Neural progenitor cell (in vitro differentiated cells): ENCODE data around the gene HBD. TPM values are rescaled to one million over a fixed set of nuclear protein-coding genes. Genes with fewer than 3 reads are reported as not detected.

Experiments
- DNase-seq: peaks from one replicate; pipeline ENCODE4 v3.0.0-alpha.2; 2016; ENCODE audit warnings: low spot score
- H2AFZ ChIP-seq: fragments of 200-600 bp; sonication (generic); replicated peaks from 2 replicates; pipeline ENCODE4 v1.6.1; 2016; ENCODE audit warnings: antibody characterized with exemption
- H3F3A ChIP-seq: fragments of 200-600 bp; sonication (generic); 2 replicates; pipeline ENCODE4 v1.6.1; 2016; ENCODE audit warnings: antibody characterized with exemption, low read depth
- H3K27ac ChIP-seq: fragments of 200-600 bp; sonication (generic); 2 replicates; pipeline ENCODE4 v1.5.1; 2016; ENCODE audit warnings: mild to moderate bottlenecking
- H3K27me3 ChIP-seq: fragments of 200-600 bp; sonication (generic); 2 replicates; pipeline ENCODE4 v1.6.1; 2016; ENCODE audit warnings: mild to moderate bottlenecking, moderate library complexity
- H3K36me3 ChIP-seq: fragments of 200-600 bp; sonication (generic); 2 replicates; pipeline ENCODE4 v1.5.1; 2016
- H3K4me1 ChIP-seq: fragments of 200-600 bp; sonication (generic); 2 replicates; pipeline ENCODE4 v1.6.1; 2016; ENCODE audit warnings: mixed run types
- H3K4me2 ChIP-seq: fragments of 200-600 bp; sonication (generic); 2 replicates; pipeline ENCODE4 v1.6.1; 2016
- H3K4me3 ChIP-seq: fragments of 200-600 bp; sonication (generic); 2 replicates; pipeline ENCODE4 v1.5.1; 2016
- H3K79me2 ChIP-seq: fragments of 200-600 bp; sonication (generic); 2 replicates; pipeline ENCODE4 v1.6.1; 2016; ENCODE audit warnings: low read depth
- H3K9ac ChIP-seq: fragments of 200-600 bp; sonication (generic); 2 replicates; pipeline ENCODE4 v1.6.1; 2016
- H3K9me3 ChIP-seq: fragments of 200-600 bp; sonication (generic); 2 replicates; pipeline ENCODE4 v1.5.1; 2016; ENCODE audit warnings: low read depth
- H4K20me1 ChIP-seq: fragments of 200-600 bp; sonication (generic); 2 replicates; pipeline ENCODE4 v1.6.1; 2016; ENCODE audit warnings: low read depth
- H3K27ac Mint-ChIP-seq: 3 replicates; pipeline ENCODE4 v1.8.0; 2021; ENCODE audit warnings: mixed read lengths
- H3K27me3 Mint-ChIP-seq: 2 replicates; pipeline ENCODE4 v1.8.0; 2022; ENCODE audit warnings: low read depth, mild to moderate bottlenecking, inconsistent platforms, moderate library complexity, mixed read lengths; ENCODE audit not compliant: insufficient read depth
- H3K36me3 Mint-ChIP-seq: 3 replicates; pipeline ENCODE4 v1.8.0; 2021; ENCODE audit warnings: mixed read lengths
- H3K4me1 Mint-ChIP-seq: 3 replicates; pipeline ENCODE4 v1.8.0; 2021; ENCODE audit warnings: mixed read lengths
- H3K4me3 Mint-ChIP-seq: 3 replicates; pipeline ENCODE4 v1.8.0; 2021; ENCODE audit warnings: mild to moderate bottlenecking, moderate library complexity, mixed read lengths
- H3K9me3 Mint-ChIP-seq: 3 replicates; pipeline ENCODE4 v1.8.0; 2020; ENCODE audit warnings: mixed read lengths
- EZH2 ChIP-seq: fragments of 200-600 bp; sonication (generic); IDR thresholded peaks from 2 replicates; pipeline ENCODE4 v1.6.1; 2017; ENCODE audit warnings: antibody characterized with exemption, mild to moderate bottlenecking, moderate library complexity
- total RNA-seq: library from RNA; depleted of rRNA; stranded (reverse); fragments of >200 nt; gene quantifications from 2 replicates; pipeline ENCODE4 v1.2.3, GENCODE V29; 2015; ENCODE audit warnings: low replicate concordance

HBD gene
- total RNA-seq, 1 donor from 2014 or later = not detected

GRCh38 chr11:5188201-5188600 lies 46.1 kb downstream of the HBD start:
- Histone ChIP-seq H3K4me1 (no peaks in the 10 kb centered on the region), H3K9ac (no peak overlapping the region), H3K4me3 (no peak overlapping the region), H3K9me3 (no peaks in the 10 kb centered on the region), H3K27ac (no peak overlapping the region), H3K4me2 (no peak overlapping the region), H3K79me2 (no peaks in the 10 kb centered on the region), H3F3A (no peaks in the 10 kb centered on the region), H4K20me1 (no peaks in the 10 kb centered on the region), H3K36me3 (no peaks in the 10 kb centered on the region), H2AFZ (no peak overlapping the region), H3K27me3 (no peaks in the 10 kb centered on the region)
- no peak overlapping the region for H3K27ac Mint-ChIP-seq
- no peak for TF ChIP-seq EZH2
- H3K4me3 Mint-ChIP-seq = no peak overlapping the region
- no peaks in the 10 kb centered on the region for H3K36me3 Mint-ChIP-seq
- no peaks in the 10 kb centered on the region for H3K9me3 Mint-ChIP-seq
- no peak for DNase-seq
- H3K4me1 Mint-ChIP-seq = no peaks in the 10 kb centered on the region
- H3K27me3 Mint-ChIP-seq = peaks cover 2% of the 10 kb centered on the region

Other genes with a start within 250 kb of the HBD start
- gene OR51L1, start 239.6 kb downstream of the HBD start, total RNA-seq = not detected in 2 replicates
- not detected in 2 replicates for gene OR52J3, start 188.0 kb downstream of the HBD start, total RNA-seq
- gene OR52E2, start 174.9 kb downstream of the HBD start, total RNA-seq = not detected in 2 replicates
- not detected in 2 replicates for gene OR52E1, start 164.9 kb downstream of the HBD start, total RNA-seq
- not detected in 2 replicates for gene OR52A5, start 96.1 kb downstream of the HBD start, total RNA-seq
- not detected in 2 replicates for gene OR52A1, start 79.7 kb downstream of the HBD start, total RNA-seq
- not detected in 2 replicates for gene OR51V1, start 33.8 kb downstream of the HBD start, total RNA-seq
- gene HBB, start 7.4 kb downstream of the HBD start, total RNA-seq = not detected in 2 replicates
- gene HBG1, start 15.4 kb upstream of the HBD start, total RNA-seq = not detected in 2 replicates
- gene HBG2, start 20.3 kb upstream of the HBD start, total RNA-seq = not detected in 2 replicates
- gene HBE1, start 35.5 kb upstream of the HBD start, total RNA-seq = not detected in 2 replicates
- 0.22 TPM in 1 of 2 replicates, not detected in the other for gene OR51B4, start 67.5 kb upstream of the HBD start, total RNA-seq
- gene OR51B2, start 89.8 kb upstream of the HBD start, total RNA-seq = 0.40 TPM in 1 of 2 replicates, not detected in the other
- 0.22 TPM in 1 of 2 replicates, not detected in the other for gene OR51B5, start 109.0 kb upstream of the HBD start, total RNA-seq
- not detected in 2 replicates for gene OR51B6, start 117.0 kb upstream of the HBD start, total RNA-seq
- gene OR51M1, start 149.3 kb upstream of the HBD start, total RNA-seq = not detected in 2 replicates
- not detected in 2 replicates for gene OR51Q1, start 187.6 kb upstream of the HBD start, total RNA-seq
- gene OR51I1, start 207.0 kb upstream of the HBD start, total RNA-seq = 0.15 TPM in 1 of 2 replicates, not detected in the other
- not detected in 2 replicates for gene OR51I2, start 214.8 kb upstream of the HBD start, total RNA-seq